GM12878 (cell line): Measurements from ENCODE around the gene ATF7. TPM values are rescaled to one million over a fixed set of nuclear protein-coding genes. Genes with fewer than 3 reads are reported as not detected.

Experiments used
- ATAC-seq: fragments of 200-7000 bp; cut with Tn5 transposase; 3 replicates; pipeline ENCODE4 v1.9.1; 2020; ENCODE audit warnings: mild to moderate bottlenecking, moderate library complexity
- BruUV-seq: library from RNA; stranded (reverse); fragments of 400-500 nt; replicated peaks from 2 replicates; lab custom pipeline; 2021; lab: Mats Ljungman, UMichigan
- CTCF ChIA-PET: fragments of 300-600 bp; sonication (Branson Sonifier 250); formaldehyde crosslinking; extraction: SDS; loops from one replicate; lab custom pipeline; 2021; ENCODE audit warnings: inconsistent platforms; lab: Yijun Ruan, JAX
- POLR2A ChIA-PET: fragments of 350-600 bp; formaldehyde crosslinking; extraction: SDS; loops from one replicate; lab custom pipeline; 2021; ENCODE audit warnings: inconsistent platforms; lab: Charles Lee
- RAD21 ChIA-PET: fragments of 300-600 bp; sonication (Branson Sonifier 250); formaldehyde crosslinking; loops from one replicate; lab custom pipeline; 2023; ENCODE audit warnings: antibody characterized with exemption; ENCODE audit not compliant: unreplicated experiment; lab: Charles Lee
- SMC1A ChIA-PET: fragments of 300-600 bp; sonication (Branson Sonifier 250); formaldehyde crosslinking; loops from one replicate; lab custom pipeline; 2023; ENCODE audit not compliant: unreplicated experiment, uncharacterized antibody; lab: Charles Lee
- DNase-seq: peaks from one replicate; pipeline ENCODE4 v3.0.0-alpha.2; 2011; ENCODE audit warnings: low read depth, low spot score
- FAIRE-seq: peaks from 3 replicates; lab custom pipeline; 2011; peaks lifted over from hg19 to GRCh38; lab: Jason Lieb, UNC
- H2AFZ ChIP-seq: 2 replicates; pipeline ENCODE4 v1.6.0; 2011; ENCODE audit warnings: low read depth, low read length, control low read depth; ENCODE audit not compliant: control insufficient read depth
- H3K27ac ChIP-seq: 2 replicates; pipeline ENCODE4 v1.5.1; 2011; ENCODE audit warnings: control low read depth; ENCODE audit not compliant: control insufficient read depth, insufficient read depth
- H3K27me3 ChIP-seq, 2 experiments: replicated peaks in 1 of 2; 2 replicates each; pipeline versions ENCODE4 v1.6.0 to v1.6.1; 2011; ENCODE audit warnings: low read length in 1 of 2; ENCODE audit not compliant: control insufficient read depth in 2 of 2, insufficient read depth in 2 of 2
- H3K36me3 ChIP-seq, 2 experiments: 2 replicates each; pipeline ENCODE4 v1.5.1; 2011; ENCODE audit warnings: low read length in 1 of 2; ENCODE audit not compliant: control insufficient read depth in 2 of 2, insufficient read depth in 2 of 2
- H3K4me1 ChIP-seq: 2 replicates; pipeline ENCODE4 v1.6.1; 2011; ENCODE audit warnings: mild to moderate bottlenecking, low read length, moderate library complexity, mixed read lengths; ENCODE audit not compliant: control insufficient read depth, insufficient read depth
- H3K4me2 ChIP-seq: 2 replicates; pipeline ENCODE4 v1.6.0; 2011; ENCODE audit warnings: control low read depth; ENCODE audit not compliant: control insufficient read depth, insufficient read depth
- H3K4me3 ChIP-seq: fragments of 200-600 bp; sonication (generic); 2 replicates; pipeline ENCODE4 v1.5.1; 2016
- H3K79me2 ChIP-seq: 2 replicates; pipeline ENCODE4 v1.6.0; 2011; ENCODE audit warnings: low read length; ENCODE audit not compliant: control insufficient read depth, insufficient read depth
- H3K9ac ChIP-seq: 2 replicates; pipeline ENCODE4 v1.8.0; 2011; ENCODE audit warnings: low read length, control low read depth, mixed read lengths; ENCODE audit not compliant: control insufficient read depth, insufficient read depth
- H3K9me3 ChIP-seq: replicated peaks from 3 replicates; pipeline ENCODE4 v1.5.1; 2011; ENCODE audit warnings: mild to moderate bottlenecking, low read length; ENCODE audit not compliant: control insufficient read depth, insufficient read depth
- H4K20me1 ChIP-seq: 2 replicates; pipeline ENCODE4 v1.6.0; 2011; ENCODE audit not compliant: control insufficient read depth, insufficient read depth
- ATF2 ChIP-seq: IDR thresholded peaks from 2 replicates; pipeline ENCODE4 v1.6.1; 2012; ENCODE audit warnings: low read length, inconsistent platforms
- BCL11A ChIP-seq: IDR thresholded peaks from 2 replicates; pipeline ENCODE4 v1.6.1; 2011; ENCODE audit warnings: low read depth, low read length
- CBFB ChIP-seq: IDR thresholded peaks from 2 replicates; pipeline ENCODE4 v1.6.1; 2016; ENCODE audit warnings: antibody characterized with exemption, low read depth
- CREB1 ChIP-seq: IDR thresholded peaks from 2 replicates; pipeline ENCODE4 v1.6.1; 2012; ENCODE audit warnings: low read depth, mild to moderate bottlenecking, inconsistent platforms
- CREM ChIP-seq: IDR thresholded peaks from 2 replicates; pipeline ENCODE4 v1.6.1; 2014; ENCODE audit warnings: antibody characterized with exemption, low read depth
- PML ChIP-seq: IDR thresholded peaks from 2 replicates; pipeline ENCODE4 v1.6.1; 2012; ENCODE audit warnings: low read length, inconsistent platforms
- POLR2A ChIP-seq: IDR thresholded peaks from 2 replicates; pipeline ENCODE4 v1.6.1; 2011; ENCODE audit warnings: low read depth, mild to moderate bottlenecking, low read length
- POLR2AphosphoS5 ChIP-seq: IDR thresholded peaks from 2 replicates; pipeline ENCODE4 v1.6.1; 2011; ENCODE audit warnings: mild to moderate bottlenecking, low read length, inconsistent platforms
- REST ChIP-seq: IDR thresholded peaks from 2 replicates; pipeline ENCODE4 v1.6.1; 2012; ENCODE audit warnings: mild to moderate bottlenecking, low read depth, low read length
- RUNX3 ChIP-seq: IDR thresholded peaks from 2 replicates; pipeline ENCODE4 v1.6.1; 2012; ENCODE audit warnings: low read length, inconsistent platforms
- WGBS: methylation state at CpG from one replicate; pipeline ENCODE4 v1.1.6; 2016; ENCODE audit warnings: low lambda C conversion rate; ENCODE audit not compliant: insufficient replicate concordance, insufficient coverage; ENCODE audit errors: missing lambda C conversion rate; 5-methylcytosine and 5-hydroxymethylcytosine counted together
- in situ Hi-C: fragments of 300-500 bp; cut with MboI; formaldehyde crosslinking; loops from 9 replicates; pipeline ENCODE4 v1.14.3; 2018; ENCODE audit warnings: mixed read lengths
- intact Hi-C: fragments of 100-400 bp; cut with micrococcal nuclease; formaldehyde crosslinking; loops from one replicate; pipeline ENCODE4 v1.14.2; 2022; ENCODE audit not compliant: unreplicated experiment
- polyA plus RNA-seq, 11 experiments: library from polyadenylated mRNA; depleted of rRNA in 4 of 11; unstranded in 6 of 11; stranded (reverse) in 5 of 11; fragments of >200 nt; fragmentation: Nextera tagmentation in 4 of 11; fragmentation: Illumina TruSeq in 1 of 11; extraction: Ambion mirVana in 4 of 11; extraction: Trizol in 1 of 11; gene quantifications; 1 replicate in 1 of 11; 2 replicates in 10 of 11; pipeline versions ENCODE4 v1.2.1 to v1.2.3, GENCODE V29; 2011 to 2016; ENCODE audit warnings: inconsistent platforms in 2 of 11, missing spikeins in 2 of 11, low read depth in 1 of 11
- total RNA-seq, 4 experiments: library from RNA; depleted of rRNA in 3 of 4; stranded (reverse); fragments of >200 nt in 3 of 4; fragmentation: Illumina TruSeq in 1 of 4; extraction: Trizol in 1 of 4; gene quantifications; 2 replicates each; pipeline versions ENCODE4 v1.2.1 to v1.2.3, GENCODE V29; 2013 to 2021

ATF7 gene
- total and polyA plus RNA-seq, 10 of the 15 experiments (the other 5 are each of a cell fraction or from before 2014, with no cell fraction given): 9.1 to 30.7 (median 21.8) TPM

GRCh38 chr12:53483979-53484377, 142.2 kb downstream of the ATF7 start:
- RAD21 ChIA-PET: no interaction called here
- CTCF ChIA-PET: interaction anchor here (3.5 kb wide), 1 partner anchor 25 kb away, joined by 13 read pairs; no protein-coding TSS in a partner anchor
- no peak for DNase-seq
- Histone ChIP-seq H3K36me3 (peaks cover 30 to 48% of the 10 kb centered on the region in 2 experiments), H3K4me2 (no peak overlapping the region), H3K9ac (no peak overlapping the region), H3K4me1 (no peaks in the 10 kb centered on the region), H3K4me3 (no peak overlapping the region), H3K9me3 (no peaks in the 10 kb centered on the region), H3K79me2 (no peaks in the 10 kb centered on the region), H4K20me1 (no peaks in the 10 kb centered on the region), H3K27ac (no peak overlapping the region), H3K27me3 (no peaks in the 10 kb centered on the region), H2AFZ (no peak overlapping the region)
- in situ Hi-C loops: no loop called here
- intact Hi-C loops: no loop called here
- FAIRE-seq: no peak
- SMC1A ChIA-PET: interaction anchor here (1.0 kb wide), 1 partner anchor 25 kb away, joined by 3 read pairs; no protein-coding TSS in a partner anchor
- peak; percentile 12 for ATAC-seq
- BruUV-seq: no TSS peak
- TF ChIP-seq POLR2AphosphoS5 (peak; percentile 4; the same call in 1 of the 2 replicates), CREB1 (no peak), RUNX3 (peak; percentile 8; the same call in 1 of the 2 replicates), PML (peak; percentile 41; the same call in 1 of the 2 replicates), POLR2A (peak; percentile 48; the same call in 1 of the 2 replicates), BCL11A (no peak), CREM (no peak), CBFB (0 out of 2 replicates have a peak, but pooled peaks have one; percentile 9), ATF2 (peak; percentile 3; the same call in 1 of the 2 replicates), REST (no peak)
- WGBS: 79% methylated on average over 4 of the region's 4 CpGs
- POLR2A ChIA-PET: interaction anchor here (1.3 kb wide), 1 partner anchor 30 kb away, joined by 4 read pairs; no protein-coding TSS in a partner anchor
